ENCODE results near the gene SRP9.
"Not testable (repeated sequence)": the region's sequence is repeated elsewhere in the genome, so short reads cannot be mapped to it uniquely, and the experiment has no call there.

Gene SRP9

DNA sequence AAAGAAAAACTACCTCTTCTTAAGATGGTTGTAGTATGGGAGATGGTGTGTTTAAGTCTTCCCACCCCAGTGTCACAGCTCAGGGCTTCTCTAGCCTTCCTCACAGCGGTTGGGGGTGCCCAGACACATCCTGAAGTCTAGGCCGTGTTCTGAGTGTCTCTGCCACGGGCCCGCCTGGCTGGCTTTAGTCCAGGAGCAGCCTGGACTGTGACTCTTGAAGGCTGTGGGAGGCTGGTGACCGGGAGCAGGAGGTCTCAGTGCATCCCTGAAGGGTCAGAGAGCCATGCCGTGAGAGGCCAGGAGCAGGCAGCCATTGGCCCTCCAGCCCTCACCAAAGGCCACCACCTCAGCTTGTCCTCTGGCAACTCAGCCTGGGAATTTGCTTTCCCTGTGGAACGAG lies 36.8 kb downstream of the SRP9 start:
- DNase-seq (ENCODE audit: low read depth in 2 of 2), result no peak

GRCh38 chr1:225815090-225815489 lies 37.5 kb downstream of the SRP9 start:
- not testable (repeated sequence) for DNase-seq (ENCODE audit: low read depth in 2 of 2)

DNA sequence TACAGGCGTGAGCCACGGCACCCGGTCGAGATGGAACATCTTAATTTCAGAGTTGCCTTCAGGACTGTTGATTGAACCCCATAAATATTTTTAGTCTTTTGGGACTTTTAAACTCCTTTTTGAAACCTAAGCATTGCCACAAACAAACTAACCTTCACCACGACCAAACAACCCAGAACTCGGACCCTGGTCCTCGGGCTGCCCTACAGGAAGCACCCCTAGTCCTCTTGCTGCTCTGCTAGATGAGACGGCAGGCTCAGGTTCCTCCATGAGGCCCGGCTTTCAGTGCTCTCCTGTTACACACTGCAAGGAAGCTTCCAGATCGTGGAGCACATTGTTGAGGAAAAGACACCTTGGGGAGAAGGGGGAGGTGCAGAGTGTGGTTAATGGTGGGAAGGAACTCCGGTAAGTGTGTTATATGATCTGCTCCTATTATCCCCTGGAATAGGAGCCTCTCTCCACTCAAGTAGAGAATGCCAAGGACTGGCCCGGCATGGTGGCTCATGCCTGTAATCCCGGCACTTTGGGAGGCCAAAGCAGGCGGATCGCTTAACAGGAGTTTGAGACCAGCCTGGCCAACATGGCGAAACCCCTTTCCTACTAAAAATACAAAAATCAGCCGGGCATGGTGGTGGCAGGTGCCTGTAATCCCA lies 38.0 kb downstream of the SRP9 start:
- DNase-seq (ENCODE audit: low read depth in 2 of 2), result no peak

DNA sequence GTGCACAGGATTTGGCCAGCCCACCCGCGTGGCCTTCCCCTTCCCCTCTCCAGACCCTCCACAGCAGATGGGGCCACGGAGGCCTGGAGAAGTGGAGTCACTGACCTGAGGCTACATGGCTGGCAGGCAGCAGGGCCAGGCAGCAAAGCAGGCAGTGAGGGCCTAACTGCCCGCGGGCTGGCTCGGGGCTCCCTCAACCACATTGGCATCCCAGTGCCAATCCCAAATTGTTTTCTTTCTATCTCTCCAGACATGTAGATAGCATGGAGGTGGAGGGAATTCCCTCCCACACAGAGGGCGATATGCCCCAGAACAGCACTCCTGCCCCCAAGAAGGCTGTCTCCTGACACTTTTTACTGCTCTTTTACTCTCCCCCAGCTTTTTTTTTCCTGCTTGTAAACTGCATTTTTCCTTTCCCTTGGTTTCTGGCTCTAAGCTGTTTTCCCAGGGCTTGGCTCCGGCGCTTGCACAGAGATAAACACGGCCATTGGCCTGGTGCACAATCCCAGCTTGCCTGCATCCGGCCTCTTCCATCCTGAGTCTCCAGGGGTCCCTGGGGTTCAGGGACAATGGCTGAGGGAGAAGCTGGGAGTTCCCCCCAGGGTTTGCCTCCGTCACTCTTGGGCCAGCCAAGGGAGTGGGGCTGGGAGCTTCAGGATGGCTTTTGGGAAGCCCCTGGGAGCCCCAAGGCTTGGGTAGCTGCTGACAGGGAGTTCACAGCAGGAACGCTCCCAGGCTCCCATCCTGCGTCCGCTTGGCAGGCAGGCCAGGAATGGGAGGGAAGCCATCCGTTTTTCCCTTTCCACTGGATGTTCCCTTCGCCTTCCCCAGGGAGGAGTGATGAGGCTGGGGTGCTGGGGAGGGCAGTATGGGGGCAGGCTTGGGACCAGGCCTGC lies 39.3 kb downstream of the SRP9 start:
- no peak for DNase-seq (ENCODE audit: low read depth in 2 of 2)

DNA sequence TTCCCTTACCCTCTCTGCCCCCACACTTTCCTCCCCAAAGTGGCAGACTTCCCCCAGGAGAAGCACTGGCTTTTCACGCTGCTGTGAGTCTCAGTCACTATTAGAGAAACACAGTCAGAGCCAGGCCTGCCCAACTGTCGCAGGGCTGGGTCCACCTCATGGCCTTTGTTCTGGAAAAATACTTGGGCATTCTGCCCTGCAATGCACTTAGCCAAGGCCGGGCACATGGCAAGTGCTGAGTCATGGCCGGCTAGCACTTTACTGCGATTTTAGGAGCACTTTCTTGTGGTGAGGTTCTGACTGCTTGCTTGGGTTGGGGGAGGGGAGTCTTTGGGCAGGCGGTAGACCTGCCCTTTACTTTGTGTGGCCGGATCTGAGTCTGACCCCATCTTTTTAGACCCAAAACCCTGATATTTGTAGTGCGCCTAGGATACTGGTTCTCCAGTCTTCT lies 40.0 kb downstream of the SRP9 start:
- no peak for DNase-seq (ENCODE audit: low read depth in 2 of 2)

GRCh38 chr1:225818229-225818628 lies 40.6 kb downstream of the SRP9 start:
- no peak for DNase-seq (ENCODE audit: low read depth in 2 of 2)

GRCh38 chr1:225819346-225820192 lies 41.9 kb downstream of the SRP9 start:
- DNase-seq (ENCODE audit: low read depth in 2 of 2), result no peak

DNA sequence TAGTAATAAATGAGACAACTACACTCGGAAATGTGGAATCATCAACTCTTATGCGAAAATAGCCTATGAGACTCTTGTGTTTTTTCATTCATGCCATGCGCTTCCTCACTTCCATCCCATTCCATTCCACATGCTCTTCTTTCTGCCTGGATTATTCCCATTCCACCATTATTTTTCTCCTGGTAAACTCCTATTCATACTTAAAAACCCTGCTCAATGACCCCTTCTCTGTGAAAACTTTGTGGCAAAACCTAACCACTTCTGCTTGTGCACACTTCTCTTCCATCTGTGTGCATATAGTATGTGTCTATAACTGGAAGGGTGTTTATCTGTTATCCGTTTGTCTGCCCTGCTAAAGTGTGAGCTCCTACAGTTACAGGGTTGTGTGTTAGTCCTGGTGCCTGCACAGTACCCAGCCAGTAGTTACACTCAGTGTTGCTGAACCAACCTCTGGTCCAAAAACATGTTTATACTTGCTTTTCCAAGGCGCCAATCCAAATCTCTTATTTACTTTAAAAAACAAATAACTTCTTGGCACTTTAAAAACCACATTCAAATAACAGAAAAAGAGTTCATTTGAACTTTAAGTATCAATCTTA lies 43.0 kb downstream of the SRP9 start:
- DNase-seq (ENCODE audit: low read depth in 2 of 2), result no peak

DNA sequence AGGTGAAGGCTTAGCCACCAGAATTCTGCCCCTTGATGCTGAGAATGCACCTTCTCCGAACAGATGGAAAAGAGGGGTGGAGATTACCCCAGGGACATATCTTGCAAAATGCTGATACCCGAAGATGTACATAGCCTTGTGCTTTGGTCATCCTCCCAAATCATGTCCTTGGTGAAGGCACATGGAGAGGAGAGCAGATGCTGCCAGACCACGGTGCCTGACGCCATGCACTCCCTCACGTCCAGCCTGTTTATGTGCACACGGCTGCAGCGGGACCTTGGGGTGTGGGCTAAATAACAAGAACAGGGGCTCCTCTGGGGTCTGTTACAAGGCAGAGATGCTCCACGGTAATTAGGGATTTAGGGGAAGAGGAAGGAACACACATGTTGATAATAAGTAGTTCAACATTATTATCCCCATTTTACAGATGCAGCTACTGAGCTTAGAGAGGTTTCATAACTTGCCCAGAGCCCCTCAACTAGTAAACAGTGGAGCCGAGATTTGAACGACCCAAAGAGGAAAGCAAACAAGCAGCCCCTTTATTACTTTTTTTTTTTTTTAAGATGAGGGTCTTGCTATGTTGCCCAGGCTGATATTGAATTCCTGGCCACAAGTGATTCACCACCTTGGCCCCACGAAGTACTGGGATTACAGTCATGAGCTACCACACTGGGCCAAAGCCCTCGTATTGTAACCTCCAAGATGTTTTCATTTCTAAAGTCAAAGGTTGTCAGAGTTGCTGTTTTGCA lies 45.2 kb downstream of the SRP9 start:
- no peak for DNase-seq (ENCODE audit: low read depth in 2 of 2)

DNA sequence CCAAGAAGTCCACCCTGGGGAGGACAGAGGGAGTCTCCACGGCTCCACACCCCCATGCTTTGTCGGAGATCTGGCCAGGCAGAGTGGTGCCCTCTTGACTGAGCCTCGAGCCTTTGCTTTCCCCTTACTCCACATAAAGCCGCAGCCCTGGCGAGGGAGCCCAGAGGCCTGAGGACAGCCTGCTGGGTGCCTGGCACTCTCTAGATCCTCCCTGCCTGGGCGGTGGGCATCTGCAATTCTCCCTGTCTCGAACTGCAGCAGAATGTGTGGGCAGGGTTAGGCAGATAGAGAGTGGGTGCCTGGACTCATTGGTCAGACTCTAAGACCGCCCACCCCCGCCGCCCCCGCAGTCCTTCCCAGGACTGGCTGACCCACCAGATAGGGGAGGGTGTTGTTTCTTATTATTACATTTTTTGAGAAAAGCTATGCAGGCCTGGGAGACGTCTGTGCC lies 46.2 kb downstream of the SRP9 start:
- no peak for DNase-seq (ENCODE audit: low read depth in 2 of 2)

- DNase-seq (ENCODE audit: low read depth in 2 of 2), result no peak
Observed at GRCh38 chr1:225824533-225824941, 46.9 kb downstream of the SRP9 start.

DNA sequence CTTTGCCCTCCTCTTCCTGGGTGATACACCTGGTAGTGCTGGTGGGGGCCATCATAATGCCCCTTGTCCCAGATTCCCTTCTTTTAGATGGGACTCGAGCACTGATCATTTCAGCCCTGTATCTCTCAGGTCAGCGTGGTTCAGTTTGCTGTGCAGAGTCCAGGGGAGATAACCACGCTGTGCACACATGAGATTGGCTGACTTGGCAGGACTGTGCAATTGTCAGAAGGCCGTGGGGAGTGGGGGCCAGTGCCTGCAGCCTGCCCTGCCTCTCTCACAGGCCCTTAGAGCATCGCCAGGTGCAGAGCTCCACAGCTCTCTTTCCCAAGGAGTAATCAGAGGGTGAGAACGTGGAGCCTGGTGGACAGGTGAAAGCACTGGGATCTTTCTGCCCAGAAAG lies 47.5 kb downstream of the SRP9 start:
- DNase-seq (ENCODE audit: low read depth in 2 of 2), result no peak

- DNase-seq (ENCODE audit: low read depth in 2 of 2), result no peak
Observed at GRCh38 chr1:225825607-225826007, 48.0 kb downstream of the SRP9 start.

DNA sequence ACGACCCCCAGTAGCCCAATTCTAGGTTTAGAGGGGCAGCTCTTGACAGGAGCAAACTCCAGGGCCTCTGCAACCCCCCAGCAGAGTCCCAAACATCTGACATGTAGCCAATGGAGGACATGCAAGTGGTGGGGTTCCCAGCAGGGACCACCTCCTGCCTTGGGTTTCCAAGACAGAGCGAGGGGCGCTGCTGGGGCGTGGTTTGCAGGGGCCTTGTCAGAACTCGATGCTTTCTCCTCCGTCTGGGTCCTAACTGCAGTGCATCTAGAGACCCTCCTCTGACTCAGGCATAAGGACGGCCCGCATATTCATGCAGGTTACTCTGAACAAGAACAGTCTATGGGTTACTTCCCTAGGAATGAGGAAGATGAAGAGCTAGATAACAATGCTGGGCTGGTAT lies 49.5 kb downstream of the SRP9 start:
- no peak for DNase-seq (ENCODE audit: low read depth in 2 of 2)

DNA sequence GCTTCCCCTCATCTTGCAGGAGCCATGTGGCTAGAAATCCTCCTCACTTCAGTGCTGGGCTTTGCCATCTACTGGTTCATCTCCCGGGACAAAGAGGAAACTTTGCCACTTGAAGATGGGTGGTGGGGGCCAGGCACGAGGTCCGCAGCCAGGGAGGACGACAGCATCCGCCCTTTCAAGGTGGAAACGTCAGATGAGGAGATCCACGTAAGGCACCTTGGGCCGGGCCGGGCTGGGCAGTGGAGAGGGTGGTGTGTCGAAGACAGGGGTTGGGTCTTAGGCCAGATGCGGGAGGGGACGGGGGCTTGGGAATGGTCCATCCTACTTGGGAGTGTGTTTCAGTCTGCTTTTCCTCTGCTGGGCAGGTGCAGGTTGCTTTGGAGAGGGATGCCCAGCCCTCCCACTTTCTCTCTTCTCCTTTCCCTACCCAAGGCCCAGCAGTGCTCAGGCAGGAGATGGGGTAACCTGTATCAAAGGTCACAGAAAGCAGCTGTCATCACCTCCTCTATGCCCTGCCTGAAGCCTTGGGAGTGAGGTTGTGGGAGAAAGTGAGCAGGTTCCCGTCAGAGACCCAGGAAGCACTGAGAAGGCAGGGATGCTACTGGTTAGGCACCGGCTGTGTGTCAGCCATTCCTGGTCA lies 51.2 kb downstream of the SRP9 start:
- no peak for DNase-seq (ENCODE audit: low read depth in 2 of 2)

GRCh38 chr1:225830841-225831240 lies 53.2 kb downstream of the SRP9 start:
- DNase-seq (ENCODE audit: low read depth in 2 of 2), result no peak

GRCh38 chr1:225834417-225835329 lies 57.0 kb downstream of the SRP9 start:
- DNase-seq (ENCODE audit: low read depth in 2 of 2), result no peak

GRCh38 chr1:225835856-225836255 lies 58.2 kb downstream of the SRP9 start:
- DNase-seq (ENCODE audit: low read depth in 2 of 2), result no peak

DNA sequence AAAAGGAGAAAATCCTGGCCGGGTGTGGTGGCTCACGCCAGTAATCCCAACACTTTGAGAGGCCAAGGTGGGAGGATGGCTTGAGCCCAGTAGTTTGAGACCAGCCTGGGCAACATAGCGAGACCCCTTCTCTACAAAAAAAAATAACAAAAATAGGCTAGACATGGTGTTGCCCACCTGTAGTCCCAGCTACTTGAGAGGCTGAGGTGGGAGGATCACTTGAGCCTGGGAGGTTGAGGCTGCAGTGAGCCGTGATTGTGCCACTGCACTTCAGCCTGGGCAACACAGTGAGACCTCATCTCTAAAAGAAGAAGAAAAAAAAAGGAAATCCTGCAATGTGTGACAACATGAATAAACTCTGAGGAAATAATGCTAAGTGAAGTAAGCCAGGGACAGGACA lies 58.7 kb downstream of the SRP9 start:
- DNase-seq (ENCODE audit: low read depth in 2 of 2), result not testable (repeated sequence)

All from stimulated activated CD4-positive, alpha-beta T cell treated with anti-CD3 and anti-CD28 coated beads, Interleukin-4, amount 100 ng/mL, for 48 hours (primary cell).